GM23338 (cell line): ENCODE results near the gene ERVH48-1.

Experiments
- CREB1 ChIP-seq: fragments of 250-450 bp; sonication (Bioruptor Pico); IDR thresholded peaks from 2 replicates; pipeline ENCODE4 v1.5.0; 2020; ENCODE audit warnings: low read depth, mild to moderate bottlenecking, moderate library complexity
- EZH2 ChIP-seq: fragments of 200-600 bp; sonication (generic); IDR thresholded peaks from one replicate; pipeline ENCODE4 v1.8.0; 2017; ENCODE audit warnings: antibody characterized with exemption, mild to moderate bottlenecking, low read depth; ENCODE audit not compliant: unreplicated experiment
- EZH2phosphoT487 ChIP-seq: fragments of 200-600 bp; sonication (generic); IDR thresholded peaks from one replicate; pipeline ENCODE4 v1.8.1; 2018; ENCODE audit warnings: antibody characterized with exemption; ENCODE audit not compliant: unreplicated experiment
- JUNB ChIP-seq: IDR thresholded peaks from one replicate; pipeline ENCODE4 v1.6.1; 2016; ENCODE audit warnings: antibody characterized with exemption; ENCODE audit not compliant: unreplicated experiment
- POLR2AphosphoS5 ChIP-seq: IDR thresholded peaks from 2 replicates; pipeline ENCODE4 v1.6.1; 2016; ENCODE audit warnings: antibody characterized with exemption, low read depth
- ZNF114 ChIP-seq: fragments of 250-450 bp; sonication (Bioruptor Pico); IDR thresholded peaks from 2 replicates; pipeline ENCODE4 v1.5.0; 2020; ENCODE audit warnings: mild to moderate bottlenecking, moderate library complexity
- ZNF331 ChIP-seq: fragments of 250-450 bp; sonication (Bioruptor Pico); IDR thresholded peaks from 2 replicates; pipeline ENCODE4 v1.5.0; 2020; ENCODE audit warnings: low read depth, mild to moderate bottlenecking, moderate library complexity
- TF ChIP-seq, protein P1 (sequence below), 2 experiments: fragments of 200-600 bp in 1 of 2; sonication (generic) in 1 of 2; conservative IDR thresholded peaks; 2 replicates each; pipeline versions ENCODE4 v1.5.1 to v1.6.1; 2016 to 2017; ENCODE audit warnings: antibody characterized with exemption in 2 of 2, low read depth in 2 of 2, mild to moderate bottlenecking in 2 of 2, moderate library complexity in 1 of 2
- TF ChIP-seq, protein P2 (sequence below): IDR thresholded peaks from one replicate; pipeline ENCODE4 v1.6.1; 2018; ENCODE audit warnings: antibody characterized with exemption; ENCODE audit not compliant: unreplicated experiment
- TF ChIP-seq, protein P3 (sequence below): IDR thresholded peaks from 2 replicates; pipeline ENCODE4 v1.6.1; 2016; ENCODE audit warnings: antibody characterized with exemption

DNA sequence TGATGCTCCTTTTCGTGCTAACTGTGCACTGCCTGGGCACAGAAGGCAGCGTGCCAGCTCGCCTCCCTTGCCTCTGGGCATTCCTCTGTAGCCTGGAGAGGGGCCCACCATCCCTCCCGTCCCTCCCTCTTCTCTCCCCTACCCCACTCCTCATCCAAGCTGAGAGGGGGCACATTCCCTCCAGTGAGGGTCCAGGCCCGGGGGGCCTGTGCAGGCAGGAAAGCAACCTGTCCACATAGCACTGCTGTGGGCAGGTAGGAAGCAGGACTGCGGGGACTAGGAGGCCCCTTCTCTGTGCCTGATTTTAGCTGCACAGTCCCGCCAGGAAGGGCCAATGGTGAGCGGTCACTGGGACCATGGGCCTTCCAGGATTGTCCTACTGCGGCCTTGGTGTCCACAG, 38.7 kb upstream of the ERVH48-1 start:
- TF ChIP-seq POLR2AphosphoS5 = no peak
- TF ChIP-seq, protein P1, sequence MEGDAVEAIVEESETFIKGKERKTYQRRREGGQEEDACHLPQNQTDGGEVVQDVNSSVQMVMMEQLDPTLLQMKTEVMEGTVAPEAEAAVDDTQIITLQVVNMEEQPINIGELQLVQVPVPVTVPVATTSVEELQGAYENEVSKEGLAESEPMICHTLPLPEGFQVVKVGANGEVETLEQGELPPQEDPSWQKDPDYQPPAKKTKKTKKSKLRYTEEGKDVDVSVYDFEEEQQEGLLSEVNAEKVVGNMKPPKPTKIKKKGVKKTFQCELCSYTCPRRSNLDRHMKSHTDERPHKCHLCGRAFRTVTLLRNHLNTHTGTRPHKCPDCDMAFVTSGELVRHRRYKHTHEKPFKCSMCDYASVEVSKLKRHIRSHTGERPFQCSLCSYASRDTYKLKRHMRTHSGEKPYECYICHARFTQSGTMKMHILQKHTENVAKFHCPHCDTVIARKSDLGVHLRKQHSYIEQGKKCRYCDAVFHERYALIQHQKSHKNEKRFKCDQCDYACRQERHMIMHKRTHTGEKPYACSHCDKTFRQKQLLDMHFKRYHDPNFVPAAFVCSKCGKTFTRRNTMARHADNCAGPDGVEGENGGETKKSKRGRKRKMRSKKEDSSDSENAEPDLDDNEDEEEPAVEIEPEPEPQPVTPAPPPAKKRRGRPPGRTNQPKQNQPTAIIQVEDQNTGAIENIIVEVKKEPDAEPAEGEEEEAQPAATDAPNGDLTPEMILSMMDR (conservative IDR thresholded peaks at IDR 0.05; ENCODE audit: low read depth in 2 of 2) = no peak
- TF ChIP-seq EZH2phosphoT487 = no peak
- TF ChIP-seq, protein P2, sequence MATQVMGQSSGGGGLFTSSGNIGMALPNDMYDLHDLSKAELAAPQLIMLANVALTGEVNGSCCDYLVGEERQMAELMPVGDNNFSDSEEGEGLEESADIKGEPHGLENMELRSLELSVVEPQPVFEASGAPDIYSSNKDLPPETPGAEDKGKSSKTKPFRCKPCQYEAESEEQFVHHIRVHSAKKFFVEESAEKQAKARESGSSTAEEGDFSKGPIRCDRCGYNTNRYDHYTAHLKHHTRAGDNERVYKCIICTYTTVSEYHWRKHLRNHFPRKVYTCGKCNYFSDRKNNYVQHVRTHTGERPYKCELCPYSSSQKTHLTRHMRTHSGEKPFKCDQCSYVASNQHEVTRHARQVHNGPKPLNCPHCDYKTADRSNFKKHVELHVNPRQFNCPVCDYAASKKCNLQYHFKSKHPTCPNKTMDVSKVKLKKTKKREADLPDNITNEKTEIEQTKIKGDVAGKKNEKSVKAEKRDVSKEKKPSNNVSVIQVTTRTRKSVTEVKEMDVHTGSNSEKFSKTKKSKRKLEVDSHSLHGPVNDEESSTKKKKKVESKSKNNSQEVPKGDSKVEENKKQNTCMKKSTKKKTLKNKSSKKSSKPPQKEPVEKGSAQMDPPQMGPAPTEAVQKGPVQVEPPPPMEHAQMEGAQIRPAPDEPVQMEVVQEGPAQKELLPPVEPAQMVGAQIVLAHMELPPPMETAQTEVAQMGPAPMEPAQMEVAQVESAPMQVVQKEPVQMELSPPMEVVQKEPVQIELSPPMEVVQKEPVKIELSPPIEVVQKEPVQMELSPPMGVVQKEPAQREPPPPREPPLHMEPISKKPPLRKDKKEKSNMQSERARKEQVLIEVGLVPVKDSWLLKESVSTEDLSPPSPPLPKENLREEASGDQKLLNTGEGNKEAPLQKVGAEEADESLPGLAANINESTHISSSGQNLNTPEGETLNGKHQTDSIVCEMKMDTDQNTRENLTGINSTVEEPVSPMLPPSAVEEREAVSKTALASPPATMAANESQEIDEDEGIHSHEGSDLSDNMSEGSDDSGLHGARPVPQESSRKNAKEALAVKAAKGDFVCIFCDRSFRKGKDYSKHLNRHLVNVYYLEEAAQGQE = no peak
- no peak for TF ChIP-seq EZH2
- no peak for TF ChIP-seq CREB1 (CRISPR knock-in tag)
- no peak for TF ChIP-seq JUNB
- TF ChIP-seq, protein P3, sequence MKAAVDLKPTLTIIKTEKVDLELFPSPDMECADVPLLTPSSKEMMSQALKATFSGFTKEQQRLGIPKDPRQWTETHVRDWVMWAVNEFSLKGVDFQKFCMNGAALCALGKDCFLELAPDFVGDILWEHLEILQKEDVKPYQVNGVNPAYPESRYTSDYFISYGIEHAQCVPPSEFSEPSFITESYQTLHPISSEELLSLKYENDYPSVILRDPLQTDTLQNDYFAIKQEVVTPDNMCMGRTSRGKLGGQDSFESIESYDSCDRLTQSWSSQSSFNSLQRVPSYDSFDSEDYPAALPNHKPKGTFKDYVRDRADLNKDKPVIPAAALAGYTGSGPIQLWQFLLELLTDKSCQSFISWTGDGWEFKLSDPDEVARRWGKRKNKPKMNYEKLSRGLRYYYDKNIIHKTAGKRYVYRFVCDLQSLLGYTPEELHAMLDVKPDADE = no peak
- TF ChIP-seq ZNF331 (CRISPR knock-in tag) = no peak
- TF ChIP-seq ZNF114 (CRISPR knock-in tag) = no peak
